Peyer's patch (tissue), 4 donors: Measurements from ENCODE around the gene CPEB4. TPM values are rescaled to one million over a fixed set of nuclear protein-coding genes. Genes with fewer than 3 reads are reported as not detected.

Experiments
- DNase-seq, 3 donors: peaks; one replicate each; pipeline ENCODE4 v3.0.0-alpha.2; 2017 to 2019
- H3K27ac ChIP-seq, 4 donors: fragments of 200-600 bp; sonication (generic); one replicate each; pipeline ENCODE4 v1.5.1; 2016 to 2019
- H3K27me3 ChIP-seq, 2 donors: fragments of 200-600 bp; sonication (generic); one replicate each; pipeline ENCODE4 v1.5.1; 2019
- H3K36me3 ChIP-seq, 3 donors: fragments of 200-600 bp; sonication (generic); one replicate each; pipeline ENCODE4 v1.5.1; 2016 to 2019
- H3K4me1 ChIP-seq, 4 donors: fragments of 200-600 bp; sonication (generic); one replicate each; pipeline ENCODE4 v1.5.1; 2016 to 2019
- H3K4me3 ChIP-seq, 4 donors: fragments of 200-600 bp; sonication (generic); 1 replicate in 3 of 4; 2 replicates in 1 of 4; pipeline ENCODE4 v1.5.1; 2016 to 2019; ENCODE audit warnings: mild to moderate bottlenecking in 1 of 4
- H3K9me3 ChIP-seq, 4 donors: fragments of 200-600 bp; sonication (generic); one replicate each; pipeline ENCODE4 v1.5.1; 2016 to 2019; ENCODE audit warnings: mild to moderate bottlenecking in 1 of 4
- POLR2A ChIP-seq, 2 donors: fragments of 450-650 bp; IDR thresholded peaks; one replicate each; pipeline ENCODE4 v1.5.1; 2017; ENCODE audit warnings: antibody characterized with exemption in 2 of 2, mild to moderate bottlenecking in 2 of 2, moderate library complexity in 2 of 2
- total RNA-seq, 4 donors: library from RNA; depleted of rRNA; stranded (reverse); fragments of >200 nt; gene quantifications; one replicate each; pipeline ENCODE4 v1.1.0, GENCODE V29; 2016
- TF ChIP-seq, protein P1 (sequence below), 6 experiments: fragments of 450-650 bp in 4 of 6; fragments of 200-600 bp in 2 of 6; sonication (generic) in 1 of 6; IDR thresholded peaks; one replicate each; pipeline ENCODE4 v1.5.1; 2017 to 2019; ENCODE audit warnings: antibody characterized with exemption in 6 of 6, mild to moderate bottlenecking in 3 of 6, moderate library complexity in 1 of 6

CPEB4 gene
- total RNA-seq, 4 donors from 2014 or later: 29.7 to 67.0 (median 57.6) TPM

DNA sequence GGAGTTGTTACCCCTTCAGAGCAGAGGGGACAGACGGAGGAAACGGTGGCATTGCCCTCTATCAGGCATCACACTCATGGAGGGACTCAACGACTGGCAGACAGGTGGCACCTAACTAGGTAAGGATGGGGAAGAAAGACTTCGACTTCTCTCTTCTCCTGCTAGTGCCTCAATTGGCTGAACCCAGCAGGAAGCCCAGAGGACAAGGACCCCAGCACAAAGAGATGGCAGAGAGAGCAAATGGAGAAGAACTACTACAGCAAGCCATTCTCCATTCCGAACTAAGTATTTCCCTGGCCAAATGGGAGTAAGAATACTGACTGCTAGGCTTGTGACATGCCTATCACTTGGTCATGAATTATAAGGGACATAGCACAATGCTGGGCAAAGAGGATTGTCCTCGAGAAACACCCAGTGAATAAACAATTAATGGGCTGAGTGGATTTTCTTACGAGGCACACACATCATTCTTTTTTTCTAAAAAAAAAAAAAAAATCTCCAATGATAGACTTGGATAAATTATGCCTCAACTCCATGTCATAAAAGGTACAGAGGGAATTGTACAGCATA is 35.3 kb upstream of the CPEB4 start:
- peaks cover 0 to 4% (median 0%) of the 10 kb centered on the region in 4 donors for H3K9me3 ChIP-seq
- no peak for DNase-seq
- no peak overlapping the region for H3K4me3 ChIP-seq
- no peak overlapping the region for H3K27ac ChIP-seq
- no peaks in the 10 kb centered on the region for H3K27me3 ChIP-seq
- TF ChIP-seq, protein P1, sequence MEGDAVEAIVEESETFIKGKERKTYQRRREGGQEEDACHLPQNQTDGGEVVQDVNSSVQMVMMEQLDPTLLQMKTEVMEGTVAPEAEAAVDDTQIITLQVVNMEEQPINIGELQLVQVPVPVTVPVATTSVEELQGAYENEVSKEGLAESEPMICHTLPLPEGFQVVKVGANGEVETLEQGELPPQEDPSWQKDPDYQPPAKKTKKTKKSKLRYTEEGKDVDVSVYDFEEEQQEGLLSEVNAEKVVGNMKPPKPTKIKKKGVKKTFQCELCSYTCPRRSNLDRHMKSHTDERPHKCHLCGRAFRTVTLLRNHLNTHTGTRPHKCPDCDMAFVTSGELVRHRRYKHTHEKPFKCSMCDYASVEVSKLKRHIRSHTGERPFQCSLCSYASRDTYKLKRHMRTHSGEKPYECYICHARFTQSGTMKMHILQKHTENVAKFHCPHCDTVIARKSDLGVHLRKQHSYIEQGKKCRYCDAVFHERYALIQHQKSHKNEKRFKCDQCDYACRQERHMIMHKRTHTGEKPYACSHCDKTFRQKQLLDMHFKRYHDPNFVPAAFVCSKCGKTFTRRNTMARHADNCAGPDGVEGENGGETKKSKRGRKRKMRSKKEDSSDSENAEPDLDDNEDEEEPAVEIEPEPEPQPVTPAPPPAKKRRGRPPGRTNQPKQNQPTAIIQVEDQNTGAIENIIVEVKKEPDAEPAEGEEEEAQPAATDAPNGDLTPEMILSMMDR (IDR thresholded peaks at IDR 0.05): no peak
- TF ChIP-seq POLR2A (IDR thresholded peaks at IDR 0.05): no peak
- H3K36me3 ChIP-seq: no peaks in the 10 kb centered on the region
- peaks cover 0 to under 1% (median 0%) of the 10 kb centered on the region in 4 donors for H3K4me1 ChIP-seq

DNA sequence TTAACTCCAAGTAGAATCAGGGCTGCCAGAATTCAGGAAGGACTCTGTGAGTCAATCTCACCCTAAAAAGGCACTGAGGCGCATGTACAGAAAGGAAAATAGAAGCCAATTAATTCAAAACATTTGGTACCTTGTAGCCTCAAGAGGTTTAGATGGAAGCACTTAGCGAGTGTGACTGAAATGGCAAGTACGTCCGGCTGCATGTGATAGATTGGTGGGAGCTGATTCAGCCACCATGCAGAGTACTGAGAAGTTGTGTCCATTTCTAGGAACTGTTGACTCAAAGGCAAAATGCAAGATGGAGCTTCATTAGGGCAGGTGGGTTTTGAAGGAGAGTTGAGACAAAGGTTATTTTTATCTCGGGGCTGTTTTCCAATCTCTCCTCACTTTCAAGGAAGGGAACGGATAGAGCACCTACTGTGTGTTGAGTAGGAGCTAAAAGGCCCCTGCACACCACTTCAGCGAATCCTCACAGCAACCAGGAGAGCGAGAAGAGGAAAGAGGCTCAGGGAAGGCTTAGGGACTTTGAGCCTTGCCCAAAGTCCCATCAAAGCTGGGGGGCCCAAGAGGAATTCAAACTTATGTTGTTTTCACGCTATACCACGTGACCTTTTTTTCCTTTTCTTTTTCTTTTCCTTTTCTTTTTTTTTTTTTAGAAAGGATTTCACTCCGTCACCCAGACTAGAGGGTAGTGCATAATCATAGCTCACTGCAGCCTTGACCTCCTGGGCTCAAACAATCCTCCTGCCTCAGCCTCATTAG is 34.6 kb upstream of the CPEB4 start:
- TF ChIP-seq POLR2A (IDR thresholded peaks at IDR 0.05): no peak
- TF ChIP-seq, protein P1 (IDR thresholded peaks at IDR 0.05): no peak
- no peaks in the 10 kb centered on the region for H3K27me3 ChIP-seq

DNA sequence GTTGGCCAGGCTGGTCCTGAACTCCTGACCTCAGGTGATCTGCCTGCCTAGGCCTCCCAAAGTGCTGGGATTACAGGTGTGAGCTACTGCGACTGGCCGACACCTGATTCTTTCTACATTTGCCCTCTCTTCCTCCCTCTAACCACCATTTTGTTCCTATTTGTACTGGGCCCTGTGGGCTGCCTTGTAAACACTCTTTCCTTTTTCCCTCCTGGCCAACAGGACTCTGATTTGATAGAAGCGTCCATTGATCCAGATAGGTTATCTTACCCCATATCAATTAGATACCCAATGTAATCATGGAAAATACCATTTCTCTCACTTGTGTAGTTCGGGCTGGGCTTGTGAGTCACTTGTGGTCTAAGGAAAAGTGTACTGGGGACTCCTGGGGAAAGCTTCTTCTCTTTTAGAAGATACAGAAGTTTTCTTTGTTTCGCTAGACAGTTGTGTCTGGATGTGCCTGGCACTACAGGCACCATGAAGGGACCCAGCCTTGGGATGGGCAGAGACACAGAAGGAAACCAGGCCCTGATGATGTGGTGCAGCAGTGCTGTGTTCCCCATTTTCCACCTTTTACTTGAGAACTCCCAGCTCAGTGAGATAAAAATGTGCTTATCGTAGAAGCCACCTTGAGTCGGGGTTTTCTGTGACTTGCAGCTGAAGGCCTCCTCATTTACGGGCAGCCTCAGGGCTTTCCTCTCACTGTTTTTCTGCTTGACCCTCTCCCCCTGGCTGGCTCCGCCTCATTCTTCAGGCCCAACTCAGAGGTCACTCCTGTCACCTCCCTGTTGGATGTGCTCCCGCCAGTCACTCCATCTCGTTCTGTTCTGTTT is 32.8 kb upstream of the CPEB4 start:
- Histone ChIP-seq H3K4me1 (peaks cover 0 to 12% (median 0%) of the 10 kb centered on the region in 4 donors), H3K36me3 (no peaks in the 10 kb centered on the region), H3K9me3 (no peaks in the 10 kb centered on the region), H3K4me3 (no peak overlapping the region), H3K27me3 (no peaks in the 10 kb centered on the region), H3K27ac (no peak overlapping the region)
- no peak for TF ChIP-seq POLR2A (IDR thresholded peaks at IDR 0.05)
- TF ChIP-seq, protein P1 (IDR thresholded peaks at IDR 0.05): no peak
- DNase-seq: no peak

More for the DNA sequence above, 34.6 kb upstream of the CPEB4 start:
- Histone ChIP-seq H3K4me3 (no peak overlapping the region), H3K9me3 (peaks cover 0 to 4% (median 0%) of the 10 kb centered on the region in 4 donors), H3K4me1 (peaks cover 0 to 7% (median 0%) of the 10 kb centered on the region in 4 donors), H3K27ac (no peak overlapping the region), H3K36me3 (no peaks in the 10 kb centered on the region)
- DNase-seq: no peak

DNA sequence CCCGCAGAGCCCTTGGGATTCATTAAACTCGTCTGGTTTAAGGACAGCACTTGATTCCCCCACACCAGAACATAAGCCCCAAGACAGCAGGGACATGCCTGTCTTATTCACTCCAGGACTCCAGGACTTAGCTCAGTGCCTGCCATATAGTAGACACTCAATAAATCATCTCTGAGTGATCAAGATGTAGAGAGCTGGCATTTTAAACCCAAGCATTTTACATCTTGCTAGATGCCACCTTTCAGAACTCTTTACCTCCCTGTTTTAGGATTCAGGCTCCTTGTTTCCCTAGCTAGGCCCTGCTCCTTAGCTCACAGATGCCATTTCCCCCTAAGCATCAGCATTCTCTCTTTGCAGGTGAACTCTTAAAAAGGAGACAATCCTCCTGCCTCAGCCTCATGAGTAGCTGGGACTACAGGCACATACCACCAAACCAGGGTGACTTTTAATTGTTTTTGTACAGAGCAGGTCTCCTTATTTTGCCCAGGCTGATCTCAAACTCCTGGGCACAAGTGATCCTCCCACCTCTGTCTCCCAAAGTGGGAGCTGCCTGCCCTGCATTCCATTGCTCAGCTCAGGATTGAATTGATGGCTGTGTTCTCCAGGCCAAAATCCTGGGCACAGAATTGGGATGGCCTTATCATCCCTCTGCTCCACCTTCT is 32.0 kb upstream of the CPEB4 start:
- no peaks in the 10 kb centered on the region for H3K9me3 ChIP-seq
- no peak for DNase-seq
- H3K27me3 ChIP-seq: no peaks in the 10 kb centered on the region
- H3K27ac ChIP-seq: no peak overlapping the region
- H3K4me1 ChIP-seq: peaks cover 0 to 12% (median 0%) of the 10 kb centered on the region in 4 donors
- no peak overlapping the region for H3K4me3 ChIP-seq
- H3K36me3 ChIP-seq: no peaks in the 10 kb centered on the region
- TF ChIP-seq POLR2A (IDR thresholded peaks at IDR 0.05): no peak
- TF ChIP-seq, protein P1 (IDR thresholded peaks at IDR 0.05): no peak

DNA sequence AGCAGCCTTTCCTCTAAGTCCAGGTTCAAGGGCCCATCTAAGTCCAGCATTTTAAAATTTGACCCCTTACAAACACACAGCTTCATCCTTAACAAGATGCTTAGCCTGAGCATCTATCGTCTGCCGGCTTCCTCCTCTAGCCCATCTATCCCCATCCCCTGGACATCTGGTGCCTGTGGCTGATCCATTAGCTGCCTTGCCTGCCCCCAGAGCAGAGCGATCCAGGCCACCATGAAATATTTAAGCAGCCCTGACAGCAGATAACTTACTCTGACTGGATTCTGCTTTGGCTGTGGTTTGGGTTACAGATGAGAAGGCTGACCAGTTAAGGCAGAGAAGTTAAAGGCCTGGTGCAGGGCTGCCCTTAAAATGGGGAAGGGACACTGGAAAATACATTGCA is 30.9 kb upstream of the CPEB4 start:
- H3K27me3 ChIP-seq: no peaks in the 10 kb centered on the region
- H3K27ac ChIP-seq: no peak overlapping the region
- peaks cover 0 to 12% (median 0%) of the 10 kb centered on the region in 4 donors for H3K4me1 ChIP-seq
- no peaks in the 10 kb centered on the region for H3K36me3 ChIP-seq
- TF ChIP-seq POLR2A (IDR thresholded peaks at IDR 0.05): no peak
- TF ChIP-seq, protein P1 (IDR thresholded peaks at IDR 0.05): no peak
- H3K9me3 ChIP-seq: no peaks in the 10 kb centered on the region
- no peak overlapping the region for H3K4me3 ChIP-seq
- DNase-seq: no peak
